GM23338 (cell line): ENCODE data around the gene EPHA5. TPM values are rescaled to one million over a fixed set of nuclear protein-coding genes. Genes with fewer than 3 reads are reported as not detected.

Source experiments
- ATAC-seq: fragments of 200-7000 bp; cut with Tn5 transposase; 3 replicates; pipeline ENCODE4 v1.9.1; 2020
- DNase-seq: peaks from one replicate; pipeline ENCODE4 v3.0.0-alpha.2; 2015; ENCODE audit warnings: low spot score
- H2AFZ ChIP-seq: fragments of 200-600 bp; sonication (generic); 2 replicates; pipeline ENCODE4 v1.8.0; 2016; ENCODE audit warnings: antibody characterized with exemption, mild to moderate bottlenecking, moderate library complexity
- H3F3A ChIP-seq: fragments of 200-600 bp; sonication (generic); replicated peaks from 2 replicates; pipeline ENCODE4 v1.8.0; 2017; ENCODE audit warnings: antibody characterized with exemption, mixed run types, low read depth
- H3K27ac ChIP-seq: fragments of 200-600 bp; sonication (generic); 2 replicates; pipeline ENCODE4 v1.6.1; 2016; ENCODE audit warnings: low read depth
- H3K27me3 ChIP-seq: fragments of 200-600 bp; sonication (generic); 2 replicates; pipeline ENCODE4 v1.8.0; 2016; ENCODE audit warnings: mild to moderate bottlenecking, mixed run types, moderate library complexity; ENCODE audit not compliant: insufficient read depth
- H3K36me3 ChIP-seq: fragments of 200-600 bp; sonication (generic); 2 replicates; pipeline ENCODE4 v1.8.0; 2016; ENCODE audit warnings: mild to moderate bottlenecking; ENCODE audit not compliant: insufficient read depth
- H3K4me1 ChIP-seq: fragments of 200-600 bp; sonication (generic); 2 replicates; pipeline ENCODE4 v1.8.0; 2016; ENCODE audit warnings: mild to moderate bottlenecking, moderate library complexity; ENCODE audit not compliant: insufficient read depth
- H3K4me2 ChIP-seq: fragments of 200-600 bp; sonication (generic); 2 replicates; pipeline ENCODE4 v1.7.1; 2017; ENCODE audit warnings: mixed run types
- H3K4me3 ChIP-seq: fragments of 200-600 bp; sonication (generic); 2 replicates; pipeline ENCODE4 v1.6.1; 2016; ENCODE audit warnings: mixed run types
- H3K79me2 ChIP-seq: fragments of 200-600 bp; sonication (generic); replicated peaks from 2 replicates; pipeline ENCODE4 v1.8.0; 2017; ENCODE audit warnings: mild to moderate bottlenecking; ENCODE audit not compliant: insufficient read depth
- H3K9me2 ChIP-seq: fragments of 200-600 bp; sonication (generic); 2 replicates; pipeline ENCODE4 v1.8.0; 2017; ENCODE audit not compliant: insufficient read depth
- H4K20me1 ChIP-seq: fragments of 200-600 bp; sonication (generic); replicated peaks from 2 replicates; pipeline ENCODE4 v1.8.0; 2017; ENCODE audit warnings: mild to moderate bottlenecking; ENCODE audit not compliant: insufficient read depth
- H3K27ac Mint-ChIP-seq: 2 replicates; pipeline ENCODE4 v1.8.0; 2020; ENCODE audit warnings: inconsistent platforms, mild to moderate bottlenecking, moderate library complexity, mixed read lengths
- H3K27me3 Mint-ChIP-seq: 3 replicates; pipeline ENCODE4 v1.8.0; 2022; ENCODE audit warnings: low read depth, mild to moderate bottlenecking, moderate library complexity, mixed read lengths, inconsistent platforms; ENCODE audit not compliant: insufficient read depth, poor library complexity
- H3K36me3 Mint-ChIP-seq: 3 replicates; pipeline ENCODE4 v1.8.0; 2021; ENCODE audit warnings: low read depth, mild to moderate bottlenecking, inconsistent platforms, moderate library complexity, mixed read lengths
- H3K4me1 Mint-ChIP-seq: 3 replicates; pipeline ENCODE4 v1.8.0; 2020; ENCODE audit warnings: mild to moderate bottlenecking, inconsistent platforms, mixed read lengths
- H3K4me3 Mint-ChIP-seq: 3 replicates; pipeline ENCODE4 v1.8.0; 2021; ENCODE audit warnings: moderate library complexity, mild to moderate bottlenecking, inconsistent platforms, mixed read lengths
- H3K9me3 Mint-ChIP-seq: 3 replicates; pipeline ENCODE4 v1.8.0; 2020; ENCODE audit warnings: moderate library complexity, mild to moderate bottlenecking, inconsistent platforms, mixed read lengths
- CREB1 ChIP-seq: fragments of 250-450 bp; sonication (Bioruptor Pico); IDR thresholded peaks from 2 replicates; pipeline ENCODE4 v1.5.0; 2020; ENCODE audit warnings: low read depth, mild to moderate bottlenecking, moderate library complexity
- EZH2 ChIP-seq: fragments of 200-600 bp; sonication (generic); IDR thresholded peaks from one replicate; pipeline ENCODE4 v1.8.0; 2017; ENCODE audit warnings: antibody characterized with exemption, mild to moderate bottlenecking, low read depth; ENCODE audit not compliant: unreplicated experiment
- EZH2phosphoT487 ChIP-seq: fragments of 200-600 bp; sonication (generic); IDR thresholded peaks from one replicate; pipeline ENCODE4 v1.8.1; 2018; ENCODE audit warnings: antibody characterized with exemption; ENCODE audit not compliant: unreplicated experiment
- JUNB ChIP-seq: IDR thresholded peaks from one replicate; pipeline ENCODE4 v1.6.1; 2016; ENCODE audit warnings: antibody characterized with exemption; ENCODE audit not compliant: unreplicated experiment
- POLR2AphosphoS5 ChIP-seq: IDR thresholded peaks from 2 replicates; pipeline ENCODE4 v1.6.1; 2016; ENCODE audit warnings: antibody characterized with exemption, low read depth
- STAT1 ChIP-seq: IDR thresholded peaks from one replicate; pipeline ENCODE4 v1.6.1; 2016; ENCODE audit warnings: antibody characterized with exemption; ENCODE audit not compliant: unreplicated experiment
- ZNF114 ChIP-seq: fragments of 250-450 bp; sonication (Bioruptor Pico); IDR thresholded peaks from 2 replicates; pipeline ENCODE4 v1.5.0; 2020; ENCODE audit warnings: mild to moderate bottlenecking, moderate library complexity
- ZNF331 ChIP-seq: fragments of 250-450 bp; sonication (Bioruptor Pico); IDR thresholded peaks from 2 replicates; pipeline ENCODE4 v1.5.0; 2020; ENCODE audit warnings: low read depth, mild to moderate bottlenecking, moderate library complexity
- ZNF462 ChIP-seq: fragments of 250-450 bp; sonication (Bioruptor Pico); IDR thresholded peaks from 2 replicates; pipeline ENCODE4 v1.5.0; 2020; ENCODE audit warnings: mild to moderate bottlenecking, moderate library complexity
- polyA plus RNA-seq: library from polyadenylated mRNA; unstranded; fragments of >200 nt; fragmentation: Nextera tagmentation; extraction: Ambion mirVana; gene quantifications from 2 replicates; pipeline ENCODE4 v1.2.1, GENCODE V29; 2016
- total RNA-seq: library from RNA; depleted of rRNA; stranded (reverse); fragments of >200 nt; shearing (Covaris generic); gene quantifications from 2 replicates; pipeline ENCODE4 v1.2.3, GENCODE V29; 2014
- TF ChIP-seq, protein P1 (sequence below), 2 experiments: fragments of 200-600 bp in 1 of 2; sonication (generic) in 1 of 2; conservative IDR thresholded peaks; 2 replicates each; pipeline versions ENCODE4 v1.5.1 to v1.6.1; 2016 to 2017; ENCODE audit warnings: antibody characterized with exemption in 2 of 2, low read depth in 2 of 2, mild to moderate bottlenecking in 2 of 2, moderate library complexity in 1 of 2
- TF ChIP-seq, protein P2 (sequence below): IDR thresholded peaks from 2 replicates; pipeline ENCODE4 v1.6.1; 2016; ENCODE audit warnings: antibody characterized with exemption
- TF ChIP-seq, protein P3 (sequence below): IDR thresholded peaks from one replicate; pipeline ENCODE4 v1.6.1; 2018; ENCODE audit warnings: antibody characterized with exemption; ENCODE audit not compliant: unreplicated experiment

EPHA5 gene
- total and polyA plus RNA-seq, 2 experiments from 2014 or later, result 0.05 to 0.24 TPM

- TF ChIP-seq ZNF462 (CRISPR knock-in tag), result no peak
- no peak for TF ChIP-seq CREB1
- no peak for TF ChIP-seq ZNF114
These were observed 187.9 kb downstream of the EPHA5 start (continued) for GRCh38 chr4:65482410-65482809.

DNA sequence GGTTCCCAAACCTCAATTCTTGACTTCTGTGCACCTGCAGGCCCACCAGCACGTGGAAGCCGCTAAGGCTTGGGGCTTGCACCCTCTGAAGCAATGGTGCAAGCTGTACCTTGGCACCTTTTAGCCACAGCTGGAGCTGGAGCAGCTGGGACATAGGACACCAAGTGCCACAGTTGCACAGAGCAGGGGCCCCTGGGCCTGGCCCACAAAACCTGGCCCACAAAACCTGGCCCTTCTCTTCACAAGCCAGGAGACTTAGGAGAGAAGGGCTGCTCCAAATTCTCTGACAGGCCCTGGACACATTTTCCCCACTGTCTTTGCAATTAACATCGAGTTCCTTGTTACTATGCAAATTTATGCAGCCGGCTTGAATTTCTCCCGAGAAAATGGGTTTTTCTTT lies 197.8 kb downstream of the EPHA5 start:
- Histone ChIP-seq H3K9me2 (peaks cover 12% of the 10 kb centered on the region; the same call in 1 of the 2 replicates), H3K27me3 (no peaks in the 10 kb centered on the region), H3K79me2 (no peaks in the 10 kb centered on the region), H3F3A (no peaks in the 10 kb centered on the region), H4K20me1 (no peaks in the 10 kb centered on the region), H2AFZ (no peak overlapping the region), H3K36me3 (no peaks in the 10 kb centered on the region), H3K4me2 (no peak overlapping the region), H3K4me3 (no peak overlapping the region), H3K4me1 (no peaks in the 10 kb centered on the region), H3K27ac (no peak overlapping the region)
- Mint-ChIP-seq H3K4me3 (no peak overlapping the region), H3K27ac (no peak overlapping the region), H3K9me3 (no peaks in the 10 kb centered on the region), H3K4me1 (no peaks in the 10 kb centered on the region), H3K36me3 (no peaks in the 10 kb centered on the region), H3K27me3 (no peaks in the 10 kb centered on the region)
- ATAC-seq (no peak), DNase-seq (no peak)
- TF ChIP-seq STAT1, result no peak
- TF ChIP-seq EZH2phosphoT487, result no peak
- TF ChIP-seq, protein P1, sequence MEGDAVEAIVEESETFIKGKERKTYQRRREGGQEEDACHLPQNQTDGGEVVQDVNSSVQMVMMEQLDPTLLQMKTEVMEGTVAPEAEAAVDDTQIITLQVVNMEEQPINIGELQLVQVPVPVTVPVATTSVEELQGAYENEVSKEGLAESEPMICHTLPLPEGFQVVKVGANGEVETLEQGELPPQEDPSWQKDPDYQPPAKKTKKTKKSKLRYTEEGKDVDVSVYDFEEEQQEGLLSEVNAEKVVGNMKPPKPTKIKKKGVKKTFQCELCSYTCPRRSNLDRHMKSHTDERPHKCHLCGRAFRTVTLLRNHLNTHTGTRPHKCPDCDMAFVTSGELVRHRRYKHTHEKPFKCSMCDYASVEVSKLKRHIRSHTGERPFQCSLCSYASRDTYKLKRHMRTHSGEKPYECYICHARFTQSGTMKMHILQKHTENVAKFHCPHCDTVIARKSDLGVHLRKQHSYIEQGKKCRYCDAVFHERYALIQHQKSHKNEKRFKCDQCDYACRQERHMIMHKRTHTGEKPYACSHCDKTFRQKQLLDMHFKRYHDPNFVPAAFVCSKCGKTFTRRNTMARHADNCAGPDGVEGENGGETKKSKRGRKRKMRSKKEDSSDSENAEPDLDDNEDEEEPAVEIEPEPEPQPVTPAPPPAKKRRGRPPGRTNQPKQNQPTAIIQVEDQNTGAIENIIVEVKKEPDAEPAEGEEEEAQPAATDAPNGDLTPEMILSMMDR (conservative IDR thresholded peaks at IDR 0.05; ENCODE audit: low read depth in 2 of 2), result no peak
- TF ChIP-seq, protein P2, sequence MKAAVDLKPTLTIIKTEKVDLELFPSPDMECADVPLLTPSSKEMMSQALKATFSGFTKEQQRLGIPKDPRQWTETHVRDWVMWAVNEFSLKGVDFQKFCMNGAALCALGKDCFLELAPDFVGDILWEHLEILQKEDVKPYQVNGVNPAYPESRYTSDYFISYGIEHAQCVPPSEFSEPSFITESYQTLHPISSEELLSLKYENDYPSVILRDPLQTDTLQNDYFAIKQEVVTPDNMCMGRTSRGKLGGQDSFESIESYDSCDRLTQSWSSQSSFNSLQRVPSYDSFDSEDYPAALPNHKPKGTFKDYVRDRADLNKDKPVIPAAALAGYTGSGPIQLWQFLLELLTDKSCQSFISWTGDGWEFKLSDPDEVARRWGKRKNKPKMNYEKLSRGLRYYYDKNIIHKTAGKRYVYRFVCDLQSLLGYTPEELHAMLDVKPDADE, result no peak
- TF ChIP-seq POLR2AphosphoS5, result no peak
- TF ChIP-seq, protein P3, sequence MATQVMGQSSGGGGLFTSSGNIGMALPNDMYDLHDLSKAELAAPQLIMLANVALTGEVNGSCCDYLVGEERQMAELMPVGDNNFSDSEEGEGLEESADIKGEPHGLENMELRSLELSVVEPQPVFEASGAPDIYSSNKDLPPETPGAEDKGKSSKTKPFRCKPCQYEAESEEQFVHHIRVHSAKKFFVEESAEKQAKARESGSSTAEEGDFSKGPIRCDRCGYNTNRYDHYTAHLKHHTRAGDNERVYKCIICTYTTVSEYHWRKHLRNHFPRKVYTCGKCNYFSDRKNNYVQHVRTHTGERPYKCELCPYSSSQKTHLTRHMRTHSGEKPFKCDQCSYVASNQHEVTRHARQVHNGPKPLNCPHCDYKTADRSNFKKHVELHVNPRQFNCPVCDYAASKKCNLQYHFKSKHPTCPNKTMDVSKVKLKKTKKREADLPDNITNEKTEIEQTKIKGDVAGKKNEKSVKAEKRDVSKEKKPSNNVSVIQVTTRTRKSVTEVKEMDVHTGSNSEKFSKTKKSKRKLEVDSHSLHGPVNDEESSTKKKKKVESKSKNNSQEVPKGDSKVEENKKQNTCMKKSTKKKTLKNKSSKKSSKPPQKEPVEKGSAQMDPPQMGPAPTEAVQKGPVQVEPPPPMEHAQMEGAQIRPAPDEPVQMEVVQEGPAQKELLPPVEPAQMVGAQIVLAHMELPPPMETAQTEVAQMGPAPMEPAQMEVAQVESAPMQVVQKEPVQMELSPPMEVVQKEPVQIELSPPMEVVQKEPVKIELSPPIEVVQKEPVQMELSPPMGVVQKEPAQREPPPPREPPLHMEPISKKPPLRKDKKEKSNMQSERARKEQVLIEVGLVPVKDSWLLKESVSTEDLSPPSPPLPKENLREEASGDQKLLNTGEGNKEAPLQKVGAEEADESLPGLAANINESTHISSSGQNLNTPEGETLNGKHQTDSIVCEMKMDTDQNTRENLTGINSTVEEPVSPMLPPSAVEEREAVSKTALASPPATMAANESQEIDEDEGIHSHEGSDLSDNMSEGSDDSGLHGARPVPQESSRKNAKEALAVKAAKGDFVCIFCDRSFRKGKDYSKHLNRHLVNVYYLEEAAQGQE, result no peak
- no peak for TF ChIP-seq EZH2
- no peak for TF ChIP-seq JUNB
- no peak for TF ChIP-seq ZNF331
